Left lung (tissue), 10 donors: ENCODE measurements around the gene KNOP1. TPM values are rescaled to one million over a fixed set of nuclear protein-coding genes. Genes with fewer than 3 reads are reported as not detected.

Experiments
- ATAC-seq: fragments of 200-7000 bp; cut with Tn5 transposase; one replicate; pipeline ENCODE4 v1.9.1; 2020; ENCODE audit warnings: moderate library complexity
- DNase-seq, 4 donors: peaks; one replicate each; pipeline ENCODE4 v3.0.0-alpha.2; 2013 to 2020
- H3K27ac ChIP-seq, 2 donors: fragments of 200-600 bp; sonication (generic) in 1 of 2; one replicate each; pipeline versions ENCODE4 v1.5.0 to v1.8.0; 2020 to 2021
- H3K27me3 ChIP-seq, 2 donors: fragments of 200-600 bp; sonication (generic) in 1 of 2; one replicate each; pipeline versions ENCODE4 v1.5.0 to v1.8.0; 2020 to 2021
- H3K36me3 ChIP-seq, 2 donors: fragments of 200-600 bp; sonication (generic) in 1 of 2; one replicate each; pipeline versions ENCODE4 v1.5.0 to v1.8.0; 2020 to 2021
- H3K4me1 ChIP-seq, 2 donors: fragments of 200-600 bp; one replicate each; pipeline ENCODE4 v1.8.0; 2021
- H3K4me3 ChIP-seq, 2 donors: fragments of 200-600 bp; sonication (generic) in 1 of 2; one replicate each; pipeline versions ENCODE4 v1.5.0 to v1.8.0; 2020 to 2021; ENCODE audit warnings: mild to moderate bottlenecking in 1 of 2
- H3K9me3 ChIP-seq, 2 donors: fragments of 200-600 bp; sonication (generic) in 1 of 2; one replicate each; pipeline versions ENCODE4 v1.5.0 to v1.8.0; 2020 to 2021
- CTCF ChIP-seq, 2 donors: fragments of 200-600 bp; sonication (generic) in 1 of 2; IDR thresholded peaks; one replicate each; pipeline versions ENCODE4 v1.5.0 to v1.8.0; 2021; ENCODE audit warnings: antibody characterized with exemption in 2 of 2
- intact Hi-C, 2 donors: fragments of 100-400 bp; cut with DNase I; formaldehyde crosslinking; loops; one replicate each; pipeline versions ENCODE4 v1.11.2 to v1.14.2; 2022
- polyA plus RNA-seq, 6 donors: library from polyadenylated mRNA; unstranded; fragments of 120-200 nt; gene quantifications; one replicate each; pipeline ENCODE4 v1.2.1, GENCODE V29; 2013; ENCODE audit not compliant: insufficient read length in 6 of 6
- total RNA-seq, 2 donors: library from RNA; stranded (reverse); fragmentation: NEBNext Ultra II Directional; extraction: Animal tissue kit (Norgen Biotek cat#: 25700); gene quantifications; one replicate each; pipeline ENCODE4 v1.2.1, GENCODE V29; 2021
- donor health status: DM: no; HTN: yes; CAD: no.
- donor health status: DM: no; HTN: no; CAD: no.

Gene KNOP1
- total and polyA plus RNA-seq, 8 donors, result 12.5 to 49.0 (median 32.3) TPM

DNA sequence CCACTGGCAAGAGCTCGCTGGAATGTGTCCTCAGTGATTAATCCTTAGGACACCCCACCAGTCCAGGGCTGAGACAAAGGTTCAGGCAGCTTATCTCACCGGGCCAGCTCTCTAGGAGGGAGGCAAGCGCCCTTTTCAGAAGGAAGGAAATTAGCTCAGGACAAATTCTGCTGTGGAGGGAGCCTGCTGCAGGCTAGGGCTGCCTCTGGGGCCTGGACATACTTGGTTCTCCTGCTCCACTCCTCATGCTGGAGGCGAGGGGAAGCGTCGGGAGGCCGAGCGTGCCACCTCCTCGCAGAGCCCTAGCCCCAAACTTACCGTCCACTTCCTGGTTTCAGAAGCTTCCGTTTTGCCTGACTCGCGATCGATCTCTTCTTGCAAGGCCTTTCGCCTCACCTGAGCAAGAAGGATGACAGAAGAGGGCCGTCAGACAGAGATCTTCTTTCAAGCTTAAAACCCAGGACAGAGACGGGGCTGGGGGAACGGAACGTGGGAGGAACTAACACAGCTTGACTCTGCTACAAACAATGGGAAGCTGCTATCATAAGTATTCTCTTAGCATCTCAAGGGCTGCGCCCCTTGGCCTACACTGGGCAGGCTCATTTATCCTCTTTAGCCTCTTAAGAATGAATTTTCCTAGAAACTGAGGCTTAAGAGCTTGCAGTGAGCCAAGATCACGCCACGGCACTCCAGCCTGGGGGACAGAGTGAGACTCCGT lies 7.7 kb downstream of the KNOP1 start:
- DNase-seq (peak in 1 of 4 donors; percentile 12), ATAC-seq (no peak)
- no peak for TF ChIP-seq CTCF (IDR thresholded peaks at IDR 0.05)
- intact Hi-C loops, result no loop called here
- no peaks in the 10 kb centered on the region for H3K27me3 ChIP-seq
- H3K36me3 ChIP-seq, result peaks cover 0 to 64% of the 10 kb centered on the region in 2 donors
- no peaks in the 10 kb centered on the region for H3K9me3 ChIP-seq
- no peak overlapping the region for H3K4me3 ChIP-seq
- H3K27ac ChIP-seq, result peak overlapping the region; percentile 5 to 65
- peaks cover 0 to 3% of the 10 kb centered on the region in 2 donors for H3K4me1 ChIP-seq

GRCh38 chr16:19709381-19710136 lies 8.5 kb downstream of the KNOP1 start:
- peak in 1 of 4 donors; percentile 21 for DNase-seq
- intact Hi-C loops, result no loop called here
- Histone ChIP-seq H3K27me3 (no peaks in the 10 kb centered on the region), H3K36me3 (peaks cover 0 to 70% of the 10 kb centered on the region in 2 donors), H3K4me1 (peaks cover 0 to 11% of the 10 kb centered on the region in 2 donors), H3K27ac (peak overlapping the region in 1 of 2 donors; percentile 65), H3K4me3 (no peak overlapping the region), H3K9me3 (no peaks in the 10 kb centered on the region)
- ATAC-seq, result no peak
- TF ChIP-seq CTCF (IDR thresholded peaks at IDR 0.05), result no peak

DNA sequence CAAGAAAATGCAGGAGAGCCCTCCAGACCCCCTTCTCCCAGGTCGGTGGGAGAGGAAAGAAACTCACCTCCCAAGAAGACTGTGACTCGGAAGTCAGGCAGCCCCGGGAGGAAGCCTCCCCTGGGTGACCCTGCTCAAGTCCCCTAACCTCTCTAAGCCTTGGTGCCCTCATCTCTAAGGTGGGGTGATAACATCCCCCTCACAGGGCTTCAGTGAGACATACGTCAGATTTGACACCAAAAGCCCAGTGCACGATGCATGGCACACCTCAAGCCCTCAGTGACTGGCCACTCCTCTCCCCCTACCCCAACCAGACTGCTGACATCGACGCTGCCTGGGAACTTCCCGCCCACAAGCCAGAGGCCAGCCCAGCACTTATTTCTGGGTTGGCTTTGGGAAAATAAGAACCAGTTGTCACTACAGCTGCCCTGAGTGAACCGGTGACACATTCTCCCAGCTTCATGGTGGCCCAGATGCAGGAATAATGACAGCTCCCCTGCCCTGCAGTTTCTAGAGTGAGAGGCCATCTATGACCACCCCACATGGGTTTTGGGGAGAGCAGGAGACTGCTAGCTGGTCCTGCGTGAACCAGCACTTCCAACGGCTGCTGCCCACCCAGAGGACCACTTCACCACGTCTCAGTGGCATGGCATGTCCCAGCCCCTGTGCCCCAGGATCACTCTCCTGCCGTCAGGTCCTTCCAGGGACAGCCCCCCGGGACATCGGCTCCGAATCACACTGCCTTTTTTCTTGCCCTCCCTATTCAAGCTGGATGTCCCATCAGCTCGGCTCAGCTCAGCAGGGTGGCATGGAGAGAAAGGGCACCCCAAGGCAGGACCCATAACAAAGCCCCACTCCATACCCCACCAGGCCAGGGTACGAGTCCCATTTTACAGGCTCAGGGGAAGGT lies 9.5 kb downstream of the KNOP1 start:
- DNase-seq (peak in 1 of 4 donors; percentile 5), ATAC-seq (no peak)
- H3K27ac ChIP-seq, result no peak overlapping the region
- no peak for TF ChIP-seq CTCF (IDR thresholded peaks at IDR 0.05)
- intact Hi-C loops, result no loop called here
- H3K4me3 ChIP-seq, result no peak overlapping the region
- no peaks in the 10 kb centered on the region for H3K27me3 ChIP-seq
- H3K4me1 ChIP-seq, result peaks cover 0 to 19% of the 10 kb centered on the region in 2 donors
- H3K9me3 ChIP-seq, result no peaks in the 10 kb centered on the region
- H3K36me3 ChIP-seq, result peaks cover 0 to 69% of the 10 kb centered on the region in 2 donors

DNA sequence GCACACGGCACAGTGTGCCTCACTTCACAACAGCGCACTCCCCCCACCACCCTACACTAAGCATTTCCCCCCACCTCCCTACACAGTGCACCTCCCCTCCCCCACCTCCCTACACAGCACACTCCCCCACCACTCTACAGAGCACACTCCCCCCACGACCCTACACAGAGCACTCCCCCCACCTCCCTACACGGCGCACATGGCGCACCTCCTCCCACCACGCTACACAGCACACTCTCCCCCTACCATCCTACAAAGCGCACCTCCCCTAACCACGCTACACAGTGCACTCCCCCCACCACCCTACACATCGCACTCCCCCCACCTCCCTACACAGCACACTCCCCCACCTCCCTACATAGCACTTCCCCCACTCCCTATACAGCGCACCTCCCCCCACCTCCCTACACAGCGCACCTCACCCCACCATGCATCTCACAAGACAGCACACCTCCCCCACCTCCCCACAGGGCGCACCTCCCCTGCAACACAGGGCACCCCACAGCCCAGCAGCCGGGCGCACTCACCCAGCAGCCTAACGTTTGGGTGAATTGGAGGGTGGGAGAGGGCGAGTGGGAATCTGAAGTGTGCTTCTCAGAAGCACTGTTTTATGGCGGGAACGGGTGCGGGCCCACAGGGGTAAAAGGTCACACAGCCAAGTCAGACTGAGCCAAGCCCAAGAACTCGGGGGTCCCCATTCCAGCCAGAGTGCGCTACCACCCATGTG lies 10.3 kb downstream of the KNOP1 start:
- Histone ChIP-seq H3K27ac (no peak overlapping the region), H3K4me1 (peaks cover 0 to 27% of the 10 kb centered on the region in 2 donors), H3K4me3 (no peak overlapping the region), H3K36me3 (peaks cover 0 to 69% of the 10 kb centered on the region in 2 donors), H3K27me3 (no peaks in the 10 kb centered on the region), H3K9me3 (no peaks in the 10 kb centered on the region)
- no peak for TF ChIP-seq CTCF (IDR thresholded peaks at IDR 0.05)
- ATAC-seq (no peak), DNase-seq (no peak)
- intact Hi-C loops, result no loop called here
